GM18867 (cell line): ENCODE data around the gene TLX1.
"Not testable (repeated sequence)": the region's sequence is repeated elsewhere in the genome, so short reads cannot be mapped to it uniquely, and the experiment has no call there.

Experiments
- ATAC-seq: cut with Tn5 transposase; IDR thresholded peaks from one replicate; pipeline ENCODE4 v1.9.1; 2021; ENCODE audit warnings: mild to moderate bottlenecking, moderate library complexity; ENCODE audit not compliant: unreplicated experiment

The TLX1 gene

DNA sequence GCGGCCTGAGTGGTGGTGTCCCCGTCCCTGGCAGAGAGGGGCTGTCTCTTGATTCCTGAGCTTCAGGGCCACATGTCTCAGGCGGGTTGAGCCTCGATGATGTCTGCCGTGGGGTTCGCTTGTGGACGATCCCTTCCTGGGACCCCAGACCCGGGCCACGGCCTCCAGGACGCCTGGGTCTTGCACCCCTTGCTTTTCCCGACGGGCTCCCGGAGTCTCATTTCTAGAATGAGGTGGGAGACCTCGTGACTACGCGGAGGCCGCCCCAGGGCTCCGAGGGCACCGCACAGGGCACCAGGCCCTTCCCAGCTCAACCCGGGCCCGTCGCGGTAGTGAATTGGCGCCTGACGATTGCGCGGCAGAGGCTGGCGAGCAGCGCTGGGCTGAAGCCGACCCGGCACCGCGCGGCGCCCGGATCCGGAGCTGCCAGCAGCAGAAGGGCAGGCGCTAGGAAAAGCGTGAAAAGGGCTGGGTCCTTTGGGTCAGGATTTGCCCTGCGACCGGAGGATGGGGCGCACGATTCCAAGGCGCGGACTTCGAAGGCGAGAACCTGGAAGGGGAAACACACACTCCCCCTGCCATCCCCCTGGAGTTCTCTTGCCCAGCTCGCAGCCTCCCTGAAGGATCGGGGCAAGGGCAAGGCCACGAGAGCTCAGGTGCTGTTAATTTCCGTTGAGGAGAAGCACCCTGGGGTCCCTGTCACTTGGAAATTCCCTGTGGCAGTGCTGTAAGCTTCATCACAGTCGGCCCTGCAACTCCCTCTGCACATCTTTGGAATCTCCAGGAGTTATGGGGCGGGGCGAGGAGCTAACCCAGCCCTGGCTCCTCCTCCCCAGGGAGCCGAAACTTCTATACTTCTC, 15.5 kb downstream of the TLX1 start:
- ATAC-seq: no peak

GRCh38 chr10:101151395-101151794, 20.3 kb downstream of the TLX1 start:
- ATAC-seq: no peak

- no peak for ATAC-seq
Measured at GRCh38 chr10:101152316-101152715, 21.2 kb downstream of the TLX1 start.

- ATAC-seq: not testable (repeated sequence)
Measured at GRCh38 chr10:101154506-101154905, 23.4 kb downstream of the TLX1 start.

DNA sequence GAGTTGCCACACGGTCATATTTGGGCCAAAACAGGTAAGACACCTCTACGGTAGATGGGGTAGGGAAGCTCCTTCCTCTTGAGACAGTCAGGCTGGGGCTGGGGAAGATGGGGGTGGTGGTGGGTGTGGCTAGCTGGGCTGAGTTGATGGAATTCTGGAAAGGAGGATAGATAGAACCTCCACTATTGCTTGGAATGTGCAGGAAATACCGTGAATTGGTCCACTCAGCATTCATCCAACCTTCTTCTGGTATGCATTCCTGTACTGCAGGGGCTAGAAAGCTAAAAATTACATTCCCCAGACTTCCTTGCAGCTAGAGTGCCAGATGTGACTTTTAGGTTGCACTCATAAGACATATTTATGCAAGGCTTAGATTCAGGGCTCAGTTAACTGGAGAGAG, 24.8 kb downstream of the TLX1 start:
- ATAC-seq: no peak

DNA sequence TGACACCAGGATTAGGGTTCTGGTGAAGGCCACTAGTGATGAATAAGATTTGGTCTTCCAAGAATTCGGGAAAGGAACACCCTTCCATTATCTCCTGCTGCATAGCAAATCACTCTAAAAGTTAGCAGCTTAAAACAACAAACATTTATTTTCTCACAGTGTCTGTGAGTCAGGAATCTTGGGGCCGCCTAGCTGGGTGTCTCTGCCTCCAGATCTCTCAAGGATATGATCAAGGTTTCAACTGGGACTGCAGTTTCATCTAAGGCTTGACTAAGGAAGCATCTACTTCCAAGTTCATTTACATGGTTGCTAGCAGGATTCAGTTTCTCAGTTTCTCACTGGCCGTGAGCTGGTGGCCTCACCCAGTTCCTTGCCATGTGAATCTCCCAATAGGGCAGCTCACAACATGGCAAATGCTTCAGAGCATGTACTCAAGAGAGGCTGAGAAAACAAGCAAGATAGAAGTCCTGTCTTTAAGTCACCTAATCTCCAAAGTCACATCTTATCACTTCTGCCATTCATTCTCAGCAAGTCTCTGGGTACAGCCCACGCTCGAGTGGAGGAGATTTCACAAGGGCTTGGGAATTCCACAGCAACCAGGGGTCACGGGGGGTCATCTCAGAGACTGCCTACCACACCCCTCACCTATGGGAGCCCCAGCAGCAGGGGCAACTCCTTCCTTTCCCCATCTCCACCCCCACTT, 26.8 kb downstream of the TLX1 start:
- ATAC-seq: no peak

DNA sequence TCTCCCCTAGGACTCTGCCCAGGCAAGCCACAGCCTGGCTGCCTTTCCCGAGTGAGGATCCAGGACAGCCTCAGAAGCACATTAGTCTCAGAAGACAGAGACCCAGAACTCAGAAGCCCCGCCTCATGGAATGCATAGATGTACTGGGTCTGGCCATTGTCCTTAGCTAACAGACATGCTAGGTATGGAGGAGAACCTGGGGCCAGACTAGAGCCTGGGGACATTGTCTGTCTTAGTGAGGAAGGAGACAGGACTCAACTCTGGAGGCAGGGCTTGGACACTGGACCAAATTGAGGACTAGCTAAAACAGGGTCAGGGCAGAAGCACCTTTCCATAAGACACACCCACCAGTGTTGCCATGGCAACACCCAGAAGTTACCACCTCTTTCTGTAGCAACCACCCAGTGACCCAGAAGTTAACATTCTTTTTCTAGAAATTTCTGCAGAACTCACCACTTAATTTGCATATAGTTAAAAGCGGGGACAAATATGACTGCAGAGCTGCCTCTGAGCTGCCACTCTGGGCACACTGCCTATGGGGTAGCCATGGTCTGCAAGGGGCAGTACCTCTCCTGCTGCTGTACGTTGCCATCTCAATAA, 27.5 kb downstream of the TLX1 start:
- ATAC-seq: no peak

DNA sequence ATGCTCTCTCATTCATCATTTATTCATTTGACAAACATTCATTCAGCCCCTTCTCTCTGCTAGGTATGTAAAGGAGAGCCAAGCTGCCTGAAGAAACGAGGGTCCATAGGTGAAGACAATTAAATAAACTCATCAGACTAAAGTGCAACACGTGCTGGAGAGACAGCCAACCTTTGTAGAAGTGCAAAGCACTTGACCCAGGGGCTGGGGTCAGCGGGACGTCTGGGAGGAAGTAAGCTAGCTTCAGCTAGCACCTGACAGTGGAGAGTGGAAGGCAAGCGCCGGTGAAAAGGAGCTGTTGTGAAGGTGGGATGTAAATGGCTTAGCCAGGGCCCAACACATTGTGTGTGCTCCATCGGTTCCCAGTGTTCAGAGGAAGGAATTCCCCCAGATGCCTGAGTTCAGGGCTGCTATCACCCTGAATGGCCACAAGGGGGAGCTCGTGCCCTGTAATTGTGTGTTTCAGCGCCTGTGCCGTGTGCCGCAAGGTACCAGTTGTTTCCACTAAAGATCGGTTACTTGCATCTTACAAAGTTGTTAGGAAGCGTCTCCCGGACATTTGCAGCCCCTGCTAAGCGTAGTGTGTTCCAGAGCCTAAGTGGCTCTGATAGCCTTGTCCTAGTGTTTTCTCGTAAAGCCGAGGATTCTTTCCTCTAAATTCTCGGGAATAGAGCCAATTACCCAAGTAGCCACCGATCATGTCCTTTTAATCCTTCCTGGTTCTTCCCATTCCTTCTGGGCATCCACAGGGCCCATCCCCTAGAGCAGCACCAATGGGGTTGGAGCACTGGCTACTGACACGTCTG, 30.6 kb downstream of the TLX1 start:
- no peak for ATAC-seq

DNA sequence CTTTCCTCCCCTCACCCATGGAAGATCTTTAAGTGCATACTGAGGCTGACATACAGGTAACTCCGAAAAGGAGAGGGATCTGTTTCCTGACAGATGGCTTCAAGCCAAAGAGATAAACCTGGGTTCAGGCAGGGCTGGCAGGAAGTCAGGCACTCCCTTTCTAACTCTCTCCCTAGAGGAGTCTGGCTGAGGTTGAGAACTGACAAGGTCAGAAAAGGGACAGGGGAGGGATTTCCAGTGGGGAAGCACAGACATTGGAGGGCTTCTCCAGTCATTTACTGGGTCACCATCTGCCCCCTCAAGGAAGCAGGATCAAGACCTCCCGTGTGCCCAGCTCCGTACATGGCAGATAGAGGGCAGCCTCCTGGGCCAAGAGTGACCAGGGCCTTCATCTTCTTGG, 31.6 kb downstream of the TLX1 start:
- no peak for ATAC-seq

DNA sequence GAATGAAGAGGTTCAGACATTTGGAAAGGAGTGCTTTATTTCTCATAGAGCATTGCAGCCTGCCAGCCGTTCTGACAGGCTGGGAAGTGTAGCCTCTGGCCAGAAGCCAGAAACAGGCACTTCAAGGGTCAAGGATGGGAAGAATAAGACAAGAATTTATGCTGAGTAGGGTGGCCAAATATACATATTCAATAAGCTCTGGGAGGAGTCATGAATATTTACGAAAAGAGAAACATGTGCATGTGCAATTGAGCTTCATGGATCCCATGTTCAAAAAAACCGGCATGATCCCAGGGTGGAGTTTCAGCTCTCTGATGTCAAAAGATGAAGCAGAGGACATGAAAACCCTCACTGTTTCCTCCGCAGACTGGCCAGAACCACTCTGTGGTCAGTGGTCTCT, 32.9 kb downstream of the TLX1 start:
- no peak for ATAC-seq

DNA sequence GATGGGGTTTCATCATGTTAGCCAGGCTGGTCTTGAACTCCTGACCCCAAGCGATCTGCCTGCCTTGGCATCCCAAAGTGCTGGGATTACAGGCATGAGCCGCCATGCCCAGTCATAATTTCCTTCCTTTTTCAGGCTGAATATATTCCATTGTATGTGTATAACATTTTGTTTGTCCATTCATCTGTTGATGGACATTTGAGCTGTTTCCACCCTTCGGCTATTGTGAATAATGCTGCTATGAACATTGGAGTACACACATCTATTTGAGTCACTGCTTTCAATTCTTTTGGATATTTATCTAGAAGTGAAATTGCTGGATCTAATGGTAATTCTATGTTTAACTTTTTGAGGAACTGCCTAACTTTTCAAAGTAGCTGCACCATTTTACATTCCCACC, 34.6 kb downstream of the TLX1 start:
- ATAC-seq: no peak

GRCh38 chr10:101166430-101166829, 35.3 kb downstream of the TLX1 start:
- no peak for ATAC-seq

- no peak for ATAC-seq
Measured at GRCh38 chr10:101172741-101173140, 41.6 kb downstream of the TLX1 start.

- no peak for ATAC-seq
Measured at GRCh38 chr10:101174319-101174718, 43.2 kb downstream of the TLX1 start.

GRCh38 chr10:101176577-101176976, 45.5 kb downstream of the TLX1 start:
- ATAC-seq: no peak

- ATAC-seq: no peak
Measured at GRCh38 chr10:101182936-101183335, 51.8 kb downstream of the TLX1 start.

- no peak for ATAC-seq
Measured at GRCh38 chr10:101183458-101184183, 52.5 kb downstream of the TLX1 start.
